ENCODE data around the gene CYP2D6. TPM values are rescaled to one million over a fixed set of nuclear protein-coding genes. Genes with fewer than 3 reads are reported as not detected.
"Not testable (repeated sequence)": the region's sequence is repeated elsewhere in the genome, so short reads cannot be mapped to it uniquely, and the experiment has no call there.

Gene CYP2D6
- total and polyA plus RNA-seq, 7 experiments from 2014 or later = 0.11 to 13.3 (median 10.9) TPM; not detected in 1

GRCh38 chr22:42138122-42138770, 7.6 kb upstream of the CYP2D6 start:
- no peaks in the 10 kb centered on the region for H3K9me3 ChIP-seq (ENCODE audit: control insufficient read depth in 2 of 3, low read length in 3 of 3)
- intact Hi-C loops (cut with micrococcal nuclease) = no loop called here
- peaks cover 0 to 4% (median 0%) of the 10 kb centered on the region in 3 experiments for H3K36me3 ChIP-seq (ENCODE audit: control insufficient read depth in 2 of 3, insufficient read depth in 3 of 3, low read length in 3 of 3)
- DNase-seq (no peak), ATAC-seq (no peak)
- CTCF ChIA-PET = no interaction called here
- Mint-ChIP-seq H3K4me3 (no peak overlapping the region), H3K27ac (no peak overlapping the region), H3K9me3 (no peaks in the 10 kb centered on the region), H3K27me3 (no peaks in the 10 kb centered on the region), H3K36me3 (peaks cover 5 to 22% (median 7%) of the 10 kb centered on the region in 5 donors), H3K4me1 (peaks cover 0 to 2% (median 0%) of the 10 kb centered on the region in 7 donors)
- POLR2A ChIA-PET = interaction anchor here (0.6 kb wide), 1 partner anchor 18 kb away, joined by 3 read pairs; no protein-coding TSS in a partner anchor
- no peaks in the 10 kb centered on the region for H3K27me3 ChIP-seq (ENCODE audit: control insufficient read depth in 2 of 2, insufficient read depth in 2 of 2, low read length in 2 of 2)
- no peak overlapping the region for H3K27ac ChIP-seq (ENCODE audit: low read depth, low read length)
- no peak overlapping the region for H3K4me3 ChIP-seq (ENCODE audit: low read length)
- H3K4me1 ChIP-seq (ENCODE audit: control insufficient read depth in 2 of 2, insufficient read depth in 2 of 2, low read length in 2 of 2) = no peaks in the 10 kb centered on the region

GRCh38 chr22:42135688-42136087, 5.1 kb upstream of the CYP2D6 start:
- H3K27ac Mint-ChIP-seq; H3K27me3 ChIP-seq (ENCODE audit: control insufficient read depth in 2 of 2, insufficient read depth in 2 of 2, low read length in 2 of 2); H3K9me3 ChIP-seq (ENCODE audit: control insufficient read depth in 2 of 3, low read length in 3 of 3); H3K36me3 ChIP-seq (ENCODE audit: control insufficient read depth in 2 of 3, insufficient read depth in 3 of 3, low read length in 3 of 3); H3K4me3 Mint-ChIP-seq; H3K4me1 ChIP-seq (ENCODE audit: control insufficient read depth in 2 of 2, insufficient read depth in 2 of 2, low read length in 2 of 2); H3K9me3 Mint-ChIP-seq; CTCF ChIA-PET; intact Hi-C loops (cut with micrococcal nuclease); POLR2A ChIA-PET; H3K27me3 Mint-ChIP-seq; ATAC-seq; H3K4me3 ChIP-seq (ENCODE audit: low read length); H3K27ac ChIP-seq (ENCODE audit: low read depth, low read length); H3K4me1 Mint-ChIP-seq; DNase-seq: not testable (repeated sequence)
- H3K36me3 Mint-ChIP-seq = peaks cover 4 to 14% (median 7%) of the 10 kb centered on the region in 5 donors

GRCh38 chr22:42134100-42135020, 3.8 kb upstream of the CYP2D6 start:
- no peak for ATAC-seq

GRCh38 chr22:42132457-42132856, 1.8 kb upstream of the CYP2D6 start:
- Mint-ChIP-seq H3K36me3 (peaks cover 0 to 2% (median 0%) of the 10 kb centered on the region in 5 donors), H3K4me1 (peaks cover 0 to 6% (median 0%) of the 10 kb centered on the region in 7 donors), H3K4me3 (no peak overlapping the region), H3K27ac (peak overlapping the region in 3 of 9 donors; percentile 1 to 49 (median 2)), H3K27me3 (no peaks in the 10 kb centered on the region), H3K9me3 (no peaks in the 10 kb centered on the region)
- intact Hi-C loops (cut with micrococcal nuclease) = no loop called here
- CTCF ChIA-PET = interaction anchor here (0.8 kb wide), 1 partner anchor 41 kb away, joined by 3 read pairs; no protein-coding TSS in a partner anchor
- Histone ChIP-seq H3K36me3 (ENCODE audit: control insufficient read depth in 2 of 3, insufficient read depth in 3 of 3, low read length in 3 of 3) (no peaks in the 10 kb centered on the region), H3K4me3 (ENCODE audit: low read length) (no peak overlapping the region), H3K27ac (ENCODE audit: low read depth, low read length) (no peak overlapping the region), H3K9me3 (ENCODE audit: control insufficient read depth in 2 of 3, low read length in 3 of 3) (no peaks in the 10 kb centered on the region), H3K4me1 (ENCODE audit: control insufficient read depth in 2 of 2, insufficient read depth in 2 of 2, low read length in 2 of 2) (no peaks in the 10 kb centered on the region), H3K27me3 (ENCODE audit: control insufficient read depth in 2 of 2, insufficient read depth in 2 of 2, low read length in 2 of 2) (no peaks in the 10 kb centered on the region)
- ATAC-seq (no peak), DNase-seq (no peak)
- POLR2A ChIA-PET = no interaction called here

More at GRCh38 chr22:42134100-42135020, 3.8 kb upstream of the CYP2D6 start:
- H3K27ac ChIP-seq (ENCODE audit: low read depth, low read length) = no peak overlapping the region
- no peak overlapping the region for H3K4me3 Mint-ChIP-seq
- POLR2A ChIA-PET = no interaction called here
- H3K27me3 ChIP-seq (ENCODE audit: control insufficient read depth in 2 of 2, insufficient read depth in 2 of 2, low read length in 2 of 2) = no peaks in the 10 kb centered on the region
- H3K9me3 ChIP-seq (ENCODE audit: control insufficient read depth in 2 of 3, low read length in 3 of 3) = no peaks in the 10 kb centered on the region
- no peaks in the 10 kb centered on the region for H3K4me1 ChIP-seq (ENCODE audit: control insufficient read depth in 2 of 2, insufficient read depth in 2 of 2, low read length in 2 of 2)
- no peak overlapping the region for H3K27ac Mint-ChIP-seq
- H3K27me3 Mint-ChIP-seq = no peaks in the 10 kb centered on the region
- no peak overlapping the region for H3K4me3 ChIP-seq (ENCODE audit: low read length)
- H3K9me3 Mint-ChIP-seq = no peaks in the 10 kb centered on the region
- CTCF ChIA-PET = no interaction called here
- H3K4me1 Mint-ChIP-seq = peaks cover 0 to 2% (median 0%) of the 10 kb centered on the region in 7 donors
- no peaks in the 10 kb centered on the region for H3K36me3 ChIP-seq (ENCODE audit: control insufficient read depth in 2 of 3, insufficient read depth in 3 of 3, low read length in 3 of 3)
- H3K36me3 Mint-ChIP-seq = peaks cover 0 to 7% (median 5%) of the 10 kb centered on the region in 5 donors
- intact Hi-C loops (cut with micrococcal nuclease) = no loop called here
- no peak for DNase-seq

- no peaks in the 10 kb centered on the region for H3K9me3 Mint-ChIP-seq
- DNase-seq (no peak), ATAC-seq (no peak)
- no peaks in the 10 kb centered on the region for H3K27me3 Mint-ChIP-seq
- ChIA-PET CTCF (no interaction called here), POLR2A (no interaction called here)
- H3K4me3 Mint-ChIP-seq = no peak overlapping the region
- Histone ChIP-seq H3K9me3 (ENCODE audit: control insufficient read depth in 2 of 3, low read length in 3 of 3) (no peaks in the 10 kb centered on the region), H3K4me1 (ENCODE audit: control insufficient read depth in 2 of 2, insufficient read depth in 2 of 2, low read length in 2 of 2) (no peaks in the 10 kb centered on the region), H3K36me3 (ENCODE audit: control insufficient read depth in 2 of 3, insufficient read depth in 3 of 3, low read length in 3 of 3) (no peaks in the 10 kb centered on the region), H3K27ac (ENCODE audit: low read depth, low read length) (no peak overlapping the region), H3K27me3 (ENCODE audit: control insufficient read depth in 2 of 2, insufficient read depth in 2 of 2, low read length in 2 of 2) (no peaks in the 10 kb centered on the region), H3K4me3 (ENCODE audit: low read length) (no peak overlapping the region)
- peaks cover 0 to 6% (median 0%) of the 10 kb centered on the region in 7 donors for H3K4me1 Mint-ChIP-seq
- peaks cover 0 to 2% (median 0%) of the 10 kb centered on the region in 5 donors for H3K36me3 Mint-ChIP-seq
- H3K27ac Mint-ChIP-seq = peak overlapping the region in 1 of 9 donors; percentile 59
- intact Hi-C loops (cut with micrococcal nuclease) = no loop called here
Observed at GRCh38 chr22:42131562-42131961, 952 bp upstream of the CYP2D6 start.

- ATAC-seq, CTCF ChIA-PET: not testable (repeated sequence)
Observed at GRCh38 chr22:42130182-42130581, 428 bp downstream of the CYP2D6 start.

More at GRCh38 chr22:42130182-42130581, 428 bp downstream of the CYP2D6 start:
- H3K27ac Mint-ChIP-seq = peak overlapping the region in 1 of 9 donors; percentile 3
- H3K4me1 Mint-ChIP-seq; intact Hi-C loops (cut with micrococcal nuclease); H3K36me3 ChIP-seq (ENCODE audit: control insufficient read depth in 2 of 3, insufficient read depth in 3 of 3, low read length in 3 of 3); DNase-seq; H3K27me3 Mint-ChIP-seq; H3K27ac ChIP-seq (ENCODE audit: low read depth, low read length); H3K9me3 Mint-ChIP-seq; POLR2A ChIA-PET; H3K4me3 Mint-ChIP-seq; H3K27me3 ChIP-seq (ENCODE audit: control insufficient read depth in 2 of 2, insufficient read depth in 2 of 2, low read length in 2 of 2); H3K4me3 ChIP-seq (ENCODE audit: low read length); H3K36me3 Mint-ChIP-seq; H3K9me3 ChIP-seq (ENCODE audit: control insufficient read depth in 2 of 3, low read length in 3 of 3); H3K4me1 ChIP-seq (ENCODE audit: control insufficient read depth in 2 of 2, insufficient read depth in 2 of 2, low read length in 2 of 2): not testable (repeated sequence)

All from naive thymus-derived CD4-positive, alpha-beta T cell (primary cell).